Measurements from ENCODE around the gene ARSB.
A peak's percentile ranks its signal among the peaks of the same experiment; 100 is the strongest.
"Not testable (repeated sequence)": the region's sequence is repeated elsewhere in the genome, so short reads cannot be mapped to it uniquely, and the experiment has no call there.

ARSB gene

DNA sequence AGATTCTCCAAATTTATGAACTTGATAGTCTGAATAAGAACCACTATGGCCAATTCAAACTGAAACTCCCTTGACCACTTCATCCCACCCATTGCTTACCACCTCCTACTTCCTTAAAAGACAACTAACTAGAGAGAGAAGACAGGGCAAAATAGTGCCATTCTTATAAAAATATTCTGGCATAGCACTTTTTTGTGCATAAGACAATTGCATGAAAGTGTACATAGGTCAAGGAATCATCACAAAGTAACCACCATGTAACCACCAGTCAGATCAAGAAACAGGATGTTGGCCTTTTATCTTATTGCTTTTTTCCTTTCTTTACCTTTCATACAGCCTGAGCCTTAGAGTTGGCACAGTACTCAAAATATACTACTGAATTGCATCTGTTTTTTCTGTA lies 8.1 kb upstream of the ARSB start:
- DNase-seq, result no peak

DNA sequence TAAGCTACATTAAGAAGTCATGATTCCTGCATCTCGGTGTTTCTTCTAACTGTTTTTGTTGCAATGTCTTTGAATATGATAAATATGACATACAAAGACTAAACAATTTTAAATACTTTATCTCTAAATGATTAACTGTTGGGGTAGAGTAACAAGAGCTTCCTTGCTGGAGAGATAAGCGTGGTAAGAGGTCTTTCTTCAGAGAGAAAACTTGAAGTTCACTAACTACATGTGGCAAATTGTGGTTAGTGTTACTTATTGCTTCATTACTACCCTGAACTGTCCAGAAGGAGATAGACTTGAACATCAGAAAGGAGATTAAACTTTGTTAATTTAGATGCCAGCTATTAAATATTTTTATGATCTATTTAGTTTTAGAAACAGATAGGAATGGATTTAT lies 7.0 kb upstream of the ARSB start:
- DNase-seq, result no peak

DNA sequence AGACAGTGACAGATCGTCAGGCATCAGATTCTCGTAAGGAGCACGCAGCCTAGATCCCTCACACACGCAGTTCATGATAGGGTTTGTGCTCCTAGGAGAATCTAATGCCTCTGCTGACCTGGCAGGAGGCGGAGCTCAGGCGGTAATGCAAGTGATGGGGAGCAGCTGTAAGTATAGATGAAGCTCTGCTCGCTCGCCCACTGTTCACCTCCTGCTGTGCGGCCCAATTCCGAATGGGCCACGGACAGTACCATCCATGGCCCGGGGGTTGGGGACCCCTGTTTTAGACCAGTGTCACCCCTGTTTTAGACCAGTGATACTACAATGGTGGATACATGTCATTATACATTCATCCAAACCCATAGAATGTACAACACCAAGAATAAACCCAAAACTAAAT lies 4.0 kb upstream of the ARSB start:
- DNase-seq, result no peak

DNA sequence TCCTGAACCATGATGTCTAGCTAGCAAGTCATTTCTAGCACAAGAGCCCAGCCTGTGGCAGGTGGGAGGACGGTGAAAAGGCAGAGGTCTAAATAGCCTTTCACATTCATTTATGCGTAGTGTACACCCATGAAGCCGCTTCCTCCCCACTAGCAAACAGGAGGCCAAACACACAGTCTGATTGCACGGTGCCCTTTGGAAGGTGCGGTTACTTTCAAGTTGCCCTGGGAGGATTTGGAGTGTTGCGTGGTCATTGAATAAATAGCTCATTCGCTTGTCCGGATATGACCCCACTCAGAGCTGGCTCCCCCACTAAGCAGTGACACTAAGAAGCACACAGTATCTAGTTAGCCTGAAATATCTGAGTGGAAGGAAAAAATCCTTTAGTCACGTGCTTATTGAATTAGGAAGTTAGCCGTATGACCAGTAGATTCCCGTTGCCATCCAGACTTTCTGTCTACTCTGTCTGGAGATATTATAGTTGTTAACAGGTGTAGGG lies 664 bp upstream of the ARSB start:
- DNase-seq, result no peak

DNA sequence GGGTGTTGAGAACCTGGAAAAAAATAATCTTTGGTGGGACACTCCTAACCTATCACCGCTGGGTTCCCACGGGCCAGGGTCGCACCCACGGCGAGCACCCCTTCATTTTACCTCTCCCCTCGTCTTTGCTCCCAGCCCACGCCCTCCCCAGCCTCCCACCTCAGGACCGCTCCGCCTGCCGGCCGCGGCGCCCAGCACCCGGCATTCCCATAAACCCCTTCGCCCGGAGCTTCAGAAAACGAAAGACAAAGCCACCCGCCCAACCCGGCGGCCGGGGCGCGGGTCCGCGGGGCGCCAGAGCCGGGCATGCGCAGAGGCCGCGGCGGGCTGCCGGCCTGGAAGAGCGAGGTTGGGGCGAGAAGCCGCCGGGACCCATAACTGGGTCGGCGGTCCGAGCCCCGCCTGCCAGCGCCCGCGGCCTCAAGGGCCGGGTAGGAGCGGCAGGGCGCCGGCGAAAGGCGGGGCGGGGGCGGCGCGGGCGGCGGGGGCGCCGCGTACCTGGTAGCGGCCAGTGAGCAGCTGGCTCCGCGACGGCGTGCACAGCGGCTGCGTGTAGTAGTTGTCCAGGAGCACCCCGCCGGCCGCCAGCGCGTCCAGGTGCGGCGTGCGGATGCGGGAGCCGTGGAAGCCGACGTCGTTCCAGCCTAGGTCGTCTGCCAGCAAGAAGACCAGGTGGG lies 533 bp downstream of the ARSB start:
- peak; percentile 86 for DNase-seq

DNA sequence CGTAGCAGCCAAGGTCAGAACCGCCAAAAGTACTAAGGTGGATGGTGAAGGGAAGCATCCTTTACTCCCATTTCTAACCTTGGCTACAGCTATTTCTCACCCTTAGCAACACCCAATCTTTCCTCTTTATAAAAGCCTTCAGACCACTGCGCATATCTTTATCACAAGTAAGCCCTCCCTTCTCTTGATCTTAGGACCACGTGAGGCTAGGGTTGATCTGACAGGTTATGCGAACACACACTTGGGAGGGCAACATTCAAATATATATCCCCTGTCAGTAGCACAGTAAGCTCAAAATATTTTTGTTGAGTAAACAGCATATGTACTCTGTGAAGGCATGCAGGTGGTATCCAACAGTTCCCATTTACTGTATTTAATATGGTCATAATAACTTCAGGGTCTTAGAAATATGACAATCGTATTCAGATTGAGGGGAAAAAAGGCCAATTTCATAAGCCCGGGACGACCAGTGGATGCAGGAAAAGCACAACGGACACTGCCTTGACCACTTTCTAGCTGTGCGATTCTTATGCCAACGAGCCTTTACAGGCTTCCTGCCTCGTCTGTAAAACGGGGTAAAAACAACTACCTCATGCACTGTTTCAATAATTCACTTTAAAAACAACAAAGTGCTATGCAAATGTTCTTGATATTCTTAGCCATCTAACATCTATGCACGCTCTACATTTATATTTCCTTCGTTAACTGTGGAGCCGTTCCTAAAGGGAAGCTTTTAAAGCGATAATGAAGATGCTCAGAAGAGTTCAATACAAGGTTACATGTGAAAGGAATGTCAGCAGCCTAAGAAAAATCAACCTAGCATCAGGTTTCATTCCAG lies 1.3 kb downstream of the ARSB start:
- DNase-seq, result no peak

DNA sequence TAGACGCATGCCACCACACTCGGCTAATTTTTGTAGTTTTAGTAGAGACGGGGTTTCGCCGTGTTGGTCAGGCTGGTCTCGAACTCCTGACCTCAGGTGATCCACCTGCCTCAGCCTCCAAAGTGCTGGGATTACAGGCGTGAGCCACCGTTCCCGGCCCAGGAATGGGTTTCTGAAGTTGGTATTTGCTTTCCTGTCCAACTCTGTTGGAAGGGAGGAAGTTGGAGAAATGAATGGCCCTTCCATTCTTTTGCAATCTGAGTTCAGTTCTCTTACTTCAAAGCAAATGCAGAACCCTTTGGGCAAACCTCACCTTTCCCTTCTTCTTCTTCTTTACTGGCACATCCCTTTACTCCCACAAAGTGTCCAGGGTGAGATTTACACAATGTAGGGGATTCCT lies 1.9 kb downstream of the ARSB start:
- DNase-seq, result not testable (repeated sequence)

DNA sequence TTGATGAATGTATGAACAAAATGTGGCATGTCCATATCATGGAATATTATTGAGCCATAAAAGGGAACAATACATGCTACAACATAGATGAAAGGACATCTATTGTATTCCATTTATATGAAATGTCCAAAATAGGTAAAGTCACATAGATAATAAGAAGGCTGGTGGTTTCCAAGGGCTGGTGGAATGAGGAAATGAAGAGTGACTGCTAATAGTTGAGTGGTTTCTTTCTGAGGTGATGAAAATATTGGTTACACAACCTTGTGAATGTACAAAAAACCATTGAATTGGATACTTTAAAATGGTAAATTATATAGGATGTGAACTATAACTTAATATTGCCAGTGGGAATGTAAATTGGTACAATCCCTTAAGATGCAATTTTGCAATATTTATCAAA lies 5.2 kb downstream of the ARSB start:
- DNase-seq, result no peak

DNA sequence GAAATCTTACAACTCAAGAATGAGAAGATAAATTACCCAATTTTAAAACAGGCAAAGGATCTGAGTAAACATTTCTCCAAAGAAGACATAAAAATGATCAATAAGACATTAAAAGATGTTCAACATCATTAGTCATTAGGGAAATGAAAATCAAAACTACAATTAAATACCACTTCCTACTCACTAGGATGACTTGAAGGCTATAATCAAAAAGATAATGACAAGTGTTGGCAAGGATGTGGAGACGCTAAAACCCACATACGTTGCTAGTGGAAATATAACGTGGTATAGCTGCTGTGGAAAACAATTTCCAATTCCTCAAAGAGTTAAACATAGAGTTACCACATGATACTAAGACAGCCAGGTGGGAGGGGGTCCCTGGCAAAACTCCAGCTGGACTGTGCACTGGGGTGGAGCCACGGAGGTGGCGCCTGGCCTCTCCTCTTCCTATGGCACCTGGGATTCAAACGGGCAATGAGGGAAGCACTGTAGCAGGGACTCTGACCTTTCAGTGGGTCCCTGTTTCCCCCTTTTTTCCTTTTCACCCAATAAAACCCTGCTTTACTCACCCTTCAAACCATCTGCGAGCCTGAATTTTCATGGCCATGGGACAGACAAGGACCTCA lies 5.9 kb downstream of the ARSB start:
- no peak for DNase-seq

DNA sequence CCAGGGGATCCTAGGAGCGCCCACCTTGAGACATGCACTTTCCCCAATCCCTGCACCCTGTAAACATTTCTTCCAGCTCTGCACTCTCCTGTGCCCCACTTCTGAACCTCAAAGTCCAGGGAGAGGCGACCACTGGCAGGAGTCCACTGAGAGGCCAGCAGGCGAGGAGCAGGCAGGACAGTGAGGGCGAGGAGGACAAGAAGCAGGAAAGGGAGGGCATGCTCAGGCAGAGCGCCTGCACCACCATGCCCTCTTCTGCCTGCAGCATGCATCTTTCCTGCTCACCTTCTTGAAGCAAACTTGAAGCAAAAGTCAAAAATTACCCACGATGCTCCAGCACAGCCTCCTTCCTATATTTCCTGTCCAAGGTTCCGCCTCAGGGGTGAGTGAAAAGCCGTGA lies 10.1 kb downstream of the ARSB start:
- DNase-seq, result no peak

DNA sequence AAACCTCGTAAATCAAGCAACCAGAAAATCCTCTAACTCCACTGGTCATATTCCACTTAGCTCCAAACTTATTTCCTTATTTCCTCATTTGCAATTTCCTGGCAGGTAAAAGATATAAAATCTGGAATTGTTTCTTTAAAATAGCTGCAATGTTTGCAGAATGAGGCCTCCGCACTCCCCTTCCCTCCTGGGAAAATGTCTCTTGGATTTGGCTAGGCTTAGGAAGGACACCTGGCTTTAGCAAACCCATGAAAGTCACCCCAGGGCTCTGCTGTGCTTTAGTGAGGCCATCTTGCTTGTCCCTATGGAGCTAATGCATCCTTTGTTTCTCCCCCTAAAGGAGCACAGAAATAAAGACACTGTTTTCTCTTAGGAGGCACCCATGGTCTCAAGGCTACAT lies 10.5 kb downstream of the ARSB start:
- DNase-seq, result no peak

DNA sequence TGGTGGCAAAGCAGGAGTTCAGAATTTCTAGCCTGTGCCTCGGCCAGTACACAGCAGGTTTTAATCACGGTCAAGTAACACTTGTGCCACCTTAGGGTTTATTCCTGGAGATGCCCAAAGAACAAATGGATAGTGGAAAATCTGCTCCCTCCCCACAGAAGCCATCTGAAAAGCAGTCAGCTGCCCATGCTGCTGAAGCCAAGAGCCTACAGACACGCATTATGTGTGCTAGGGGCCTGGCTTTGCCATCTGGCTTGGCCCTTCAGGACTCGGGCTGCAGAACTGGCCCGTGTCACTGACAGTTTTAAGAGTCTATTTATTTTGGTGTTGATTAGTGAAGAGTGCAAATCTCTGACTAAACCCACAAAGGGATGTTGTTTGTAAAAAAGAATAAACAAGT lies 11.1 kb downstream of the ARSB start:
- peak; percentile 1 for DNase-seq

DNA sequence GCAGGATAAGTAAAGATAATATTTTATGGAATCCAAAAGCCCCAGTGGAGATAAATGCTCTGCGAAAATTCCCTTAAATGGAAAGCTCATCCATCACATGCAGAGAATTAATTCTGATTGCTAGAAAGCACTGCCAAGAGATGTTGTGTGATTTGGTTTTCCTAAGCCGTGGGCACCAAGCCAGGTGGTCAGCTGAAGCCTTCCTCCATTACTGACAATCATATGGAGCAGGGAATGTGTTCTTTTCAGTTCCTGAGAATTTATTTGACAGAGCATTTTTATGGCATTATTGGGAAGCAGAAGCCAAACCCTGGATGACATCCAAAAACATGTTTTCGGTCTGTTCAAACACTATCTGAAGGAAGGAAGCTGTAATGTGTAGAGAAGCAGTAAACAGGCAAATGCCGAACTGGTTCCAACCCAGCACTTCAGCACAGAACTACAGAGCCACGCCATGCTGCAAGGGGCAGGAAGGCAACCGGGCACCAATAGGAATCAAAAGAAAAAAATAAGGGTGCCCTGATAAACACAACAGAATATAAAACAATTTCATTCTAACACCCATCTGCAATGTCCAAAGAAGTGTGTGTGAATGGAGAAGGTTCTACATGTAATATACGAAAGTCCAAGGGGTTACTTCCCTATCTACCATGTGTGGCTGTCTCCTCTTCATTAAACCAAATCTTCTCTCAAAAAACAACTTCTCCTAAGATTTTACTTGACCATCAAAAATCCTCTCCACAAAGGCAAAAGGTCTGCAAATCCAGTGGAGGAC lies 12.3 kb downstream of the ARSB start:
- no peak for DNase-seq

DNA sequence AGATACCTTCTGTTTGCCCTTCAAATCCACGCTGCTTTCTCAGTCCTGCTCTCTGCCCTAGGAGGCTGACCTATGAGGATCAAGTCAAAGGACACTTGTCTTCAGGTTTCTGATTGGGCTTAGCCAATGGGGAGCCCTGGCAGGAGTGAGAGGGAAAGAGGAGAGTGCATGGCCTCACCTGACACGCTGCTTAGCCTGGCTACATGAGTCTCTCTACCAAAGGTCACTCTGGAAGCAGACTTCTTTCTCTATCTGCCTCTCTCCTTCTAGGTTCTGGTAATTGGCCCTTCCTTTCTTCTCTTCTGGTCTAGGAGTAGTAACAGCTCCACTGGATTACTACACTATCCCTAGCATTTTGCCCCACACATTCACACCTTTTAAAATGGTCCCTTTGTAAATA lies 13.1 kb downstream of the ARSB start:
- no peak for DNase-seq

DNA sequence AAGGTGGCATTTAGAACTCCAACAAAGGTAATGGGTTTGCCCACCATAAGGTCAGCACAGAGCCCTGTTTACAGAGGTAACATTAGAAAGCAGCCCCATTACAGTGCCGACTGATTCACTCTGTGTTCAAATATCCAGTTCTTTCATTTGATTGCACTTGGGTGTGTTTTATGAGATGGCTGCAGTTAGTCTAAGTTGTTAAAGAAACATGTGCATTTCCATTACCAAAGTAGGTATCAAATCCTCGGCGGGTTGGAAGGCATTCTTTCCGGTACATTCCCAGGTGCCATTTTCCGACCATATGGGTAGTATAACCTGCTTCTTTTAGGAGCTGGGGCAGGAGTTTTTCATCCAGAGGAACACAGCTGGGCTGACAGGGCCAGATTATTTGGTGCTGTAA lies 16.3 kb downstream of the ARSB start:
- no peak for DNase-seq

DNA sequence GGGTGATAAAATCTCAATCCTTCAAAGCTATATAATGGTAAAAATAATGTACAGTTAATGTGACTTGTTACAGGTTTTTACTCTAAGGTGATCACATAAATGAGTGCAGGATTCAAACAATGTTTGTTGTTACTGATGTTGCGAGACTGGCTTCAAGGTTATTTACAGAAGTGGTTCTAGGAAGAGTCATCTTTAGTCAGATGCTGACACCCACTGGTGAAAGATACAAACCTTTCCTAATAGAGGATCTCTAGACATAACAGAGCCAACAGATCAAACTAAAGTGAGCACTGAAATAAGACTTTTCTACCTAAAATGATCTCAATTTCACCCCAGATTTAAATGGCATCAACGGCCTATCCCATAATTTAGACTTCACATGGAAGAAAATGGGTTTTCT lies 20.2 kb downstream of the ARSB start:
- peak; percentile 2 for DNase-seq

DNA sequence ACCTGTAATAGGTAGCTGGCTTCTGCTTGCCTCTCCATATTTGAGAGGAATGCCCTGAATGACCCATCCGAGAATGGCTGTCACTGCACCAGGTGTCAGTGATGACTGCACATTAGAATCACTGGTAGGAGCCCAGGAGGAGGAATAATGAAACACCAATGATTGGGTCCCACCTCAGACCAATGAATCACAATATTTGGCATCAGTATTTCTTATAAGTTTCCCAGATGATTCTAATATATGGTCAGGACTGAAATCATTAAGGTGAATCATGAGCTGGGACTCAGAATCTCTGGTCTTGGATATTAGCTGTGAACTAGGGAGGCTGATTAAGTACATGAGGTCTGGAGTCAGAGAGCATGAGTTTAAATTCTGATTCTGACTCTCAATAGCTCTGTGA lies 23.4 kb downstream of the ARSB start:
- no peak for DNase-seq

DNA sequence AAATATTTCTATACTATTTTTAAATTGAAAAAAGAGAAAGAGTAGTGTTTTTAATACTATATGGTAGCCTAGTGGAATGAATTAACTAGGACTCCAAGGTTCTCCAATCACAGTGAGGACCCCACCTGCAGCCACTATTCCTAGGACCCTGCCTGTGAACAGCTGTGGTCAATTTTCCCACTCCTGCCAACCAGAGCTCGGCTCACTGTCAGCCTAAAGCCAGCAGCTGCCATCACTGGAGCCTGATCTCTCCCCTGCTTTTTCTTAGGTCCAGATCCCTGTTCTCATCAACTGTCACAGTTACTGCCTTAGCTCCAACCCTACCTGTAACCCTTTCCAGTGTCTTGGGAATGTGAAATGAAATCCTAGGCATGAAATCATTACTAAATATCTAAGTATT lies 25.3 kb downstream of the ARSB start:
- no peak for DNase-seq

DNA sequence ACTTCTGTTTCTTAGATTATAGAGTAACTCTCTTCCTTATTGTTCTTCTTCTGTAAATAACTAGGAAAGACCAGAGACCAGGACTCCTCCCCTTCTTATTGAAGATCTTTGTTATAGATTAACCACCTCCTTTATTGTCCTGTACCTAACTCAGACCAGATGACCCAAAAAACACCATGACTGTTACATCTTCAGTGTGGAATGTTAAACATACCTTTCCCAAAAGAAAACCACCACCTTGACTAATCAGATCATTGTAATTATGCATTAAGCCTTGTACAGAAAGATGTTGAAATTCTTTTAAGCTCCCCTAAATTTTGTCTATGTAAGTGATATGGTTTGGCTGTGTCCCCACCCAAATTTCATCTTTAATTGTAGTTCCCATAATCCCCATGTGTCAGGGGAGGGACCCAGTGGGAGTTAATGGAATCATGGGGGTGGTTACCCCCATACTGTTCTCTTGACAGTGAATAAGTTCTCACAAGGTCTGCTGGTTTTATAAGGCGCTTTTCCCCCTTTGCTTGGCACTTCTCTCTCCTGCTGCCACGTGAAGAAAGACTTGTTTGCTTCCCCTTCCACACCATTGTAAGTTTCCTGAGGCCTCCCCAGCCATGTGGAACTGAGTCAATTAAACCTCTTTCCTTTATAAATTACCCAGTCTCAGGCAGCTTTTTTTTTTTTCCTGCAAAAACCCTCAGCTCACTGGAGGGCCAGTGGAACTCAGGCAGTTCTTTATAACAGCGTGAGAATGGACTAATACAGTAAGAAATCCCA lies 26.3 kb downstream of the ARSB start:
- DNase-seq, result no peak

DNA sequence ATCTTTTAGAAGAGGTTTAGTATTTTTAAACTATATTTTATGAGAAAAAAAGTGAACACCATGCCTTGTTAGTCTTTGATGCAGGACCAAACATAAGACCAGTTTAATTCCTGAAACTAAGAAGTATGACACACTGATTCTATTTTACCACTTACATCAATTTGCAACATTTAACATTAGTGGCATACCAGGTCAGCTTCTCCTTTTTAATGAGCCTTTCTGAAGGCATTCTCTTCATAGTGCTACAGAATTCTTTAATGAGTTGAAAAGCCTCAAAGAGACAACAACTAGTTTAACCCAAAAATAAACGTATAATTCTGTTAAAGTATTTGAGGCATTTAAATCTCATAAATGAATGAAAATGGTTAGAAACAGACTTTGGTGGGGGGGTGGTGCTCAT lies 28.2 kb downstream of the ARSB start:
- DNase-seq, result no peak

DNA sequence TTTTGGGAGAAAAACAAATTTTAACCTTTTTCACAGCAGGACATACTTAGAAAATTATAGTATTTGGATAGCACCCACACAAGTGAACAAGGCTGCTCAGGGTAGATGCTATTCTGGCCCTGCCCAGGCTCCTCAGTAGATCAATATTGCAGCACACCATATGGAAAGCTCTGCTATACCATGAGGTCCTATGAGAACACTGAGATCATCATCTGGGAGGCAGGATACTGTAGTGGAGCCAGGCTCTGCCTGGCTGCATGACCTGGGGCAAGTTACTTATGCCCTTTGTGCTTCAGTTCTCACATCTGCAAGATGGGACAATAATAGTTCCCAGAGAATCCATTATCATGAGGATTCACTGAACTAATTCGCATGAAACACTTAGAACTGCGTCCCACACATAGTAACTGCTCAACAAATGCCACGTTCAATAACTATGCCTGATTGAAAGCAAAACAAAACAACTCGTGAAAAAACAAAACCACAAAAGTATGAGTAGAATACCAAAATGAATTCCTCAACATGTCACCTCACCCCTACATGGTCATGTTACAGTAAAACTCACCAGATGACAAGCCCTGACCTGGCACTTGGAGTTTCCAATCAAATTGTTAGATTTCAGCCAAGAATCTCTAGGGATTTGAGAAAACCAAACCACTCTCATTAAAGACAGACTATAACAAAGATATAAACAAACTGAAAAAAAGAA lies 31.9 kb downstream of the ARSB start:
- no peak for DNase-seq

DNA sequence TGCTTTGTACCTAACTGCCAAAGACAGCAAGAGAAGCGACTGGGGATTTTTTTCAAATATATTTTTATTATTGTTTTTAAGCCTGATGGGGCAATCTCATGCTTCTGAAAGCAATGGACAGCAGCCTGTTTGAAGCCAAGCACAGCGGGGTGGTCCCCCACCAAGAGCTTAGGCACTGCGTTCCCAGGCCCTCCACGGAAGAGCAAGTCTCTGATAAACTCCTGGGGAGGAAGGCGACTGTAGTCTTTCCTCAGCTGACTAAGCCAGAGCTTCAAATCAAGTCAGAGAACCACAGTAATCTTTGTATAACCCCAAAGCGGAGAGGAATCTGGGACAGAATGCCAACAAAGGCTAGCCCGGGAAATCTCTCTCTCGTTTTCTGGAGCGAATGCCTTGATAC lies 54.4 kb downstream of the ARSB start:
- DNase-seq, result no peak

Data from NCI-H510A (cell line).